OCI-LY7 (cell line): ENCODE measurements around the gene CTNNA3.

Experiments used
- EZH2phosphoT487 ChIP-seq: fragments of 200-600 bp; sonication (generic); IDR thresholded peaks from 2 replicates; pipeline ENCODE4 v1.6.1; 2018; ENCODE audit warnings: low read depth, borderline replicate concordance, mild to moderate bottlenecking, mixed run types, antibody characterized with exemption, low read length, moderate library complexity, mixed read lengths
- TF ChIP-seq, protein P1 (sequence below): fragments of 200-600 bp; sonication (generic); conservative IDR thresholded peaks from 2 replicates; pipeline ENCODE4 v1.5.1; 2014; ENCODE audit warnings: mild to moderate bottlenecking, antibody characterized with exemption, low read length, moderate library complexity, mixed read lengths

DNA sequence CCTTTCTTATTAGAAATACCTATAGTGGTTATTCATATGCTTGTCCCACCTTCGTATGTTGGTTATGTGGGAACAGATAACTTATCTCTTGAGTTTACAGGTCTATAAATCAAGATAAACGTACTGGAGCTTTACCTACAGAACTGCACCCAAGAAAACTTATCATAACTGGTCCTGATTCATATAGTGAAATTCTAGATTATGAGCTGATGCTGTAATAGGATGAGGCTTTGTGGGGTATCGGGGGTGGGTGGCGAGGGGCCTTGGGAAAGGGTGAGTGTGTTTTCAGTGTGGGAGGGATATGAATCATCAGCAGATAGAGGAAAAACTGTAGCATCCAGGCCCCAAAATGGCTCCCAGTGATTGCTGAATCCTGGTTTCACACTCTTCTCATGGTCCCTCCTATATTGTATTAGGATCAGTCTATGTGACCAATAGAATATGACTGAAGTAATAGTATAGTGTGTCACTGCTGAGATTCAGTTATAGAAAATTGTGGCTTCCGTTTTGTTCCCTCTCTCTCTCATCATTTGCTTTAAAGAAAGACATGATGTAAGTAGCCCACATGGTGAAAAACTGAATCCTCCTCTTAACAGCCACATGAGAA, 1476.9 kb downstream of the CTNNA3 start:
- TF ChIP-seq, protein P1, sequence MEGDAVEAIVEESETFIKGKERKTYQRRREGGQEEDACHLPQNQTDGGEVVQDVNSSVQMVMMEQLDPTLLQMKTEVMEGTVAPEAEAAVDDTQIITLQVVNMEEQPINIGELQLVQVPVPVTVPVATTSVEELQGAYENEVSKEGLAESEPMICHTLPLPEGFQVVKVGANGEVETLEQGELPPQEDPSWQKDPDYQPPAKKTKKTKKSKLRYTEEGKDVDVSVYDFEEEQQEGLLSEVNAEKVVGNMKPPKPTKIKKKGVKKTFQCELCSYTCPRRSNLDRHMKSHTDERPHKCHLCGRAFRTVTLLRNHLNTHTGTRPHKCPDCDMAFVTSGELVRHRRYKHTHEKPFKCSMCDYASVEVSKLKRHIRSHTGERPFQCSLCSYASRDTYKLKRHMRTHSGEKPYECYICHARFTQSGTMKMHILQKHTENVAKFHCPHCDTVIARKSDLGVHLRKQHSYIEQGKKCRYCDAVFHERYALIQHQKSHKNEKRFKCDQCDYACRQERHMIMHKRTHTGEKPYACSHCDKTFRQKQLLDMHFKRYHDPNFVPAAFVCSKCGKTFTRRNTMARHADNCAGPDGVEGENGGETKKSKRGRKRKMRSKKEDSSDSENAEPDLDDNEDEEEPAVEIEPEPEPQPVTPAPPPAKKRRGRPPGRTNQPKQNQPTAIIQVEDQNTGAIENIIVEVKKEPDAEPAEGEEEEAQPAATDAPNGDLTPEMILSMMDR, result no peak
- no peak for TF ChIP-seq EZH2phosphoT487
